Germinal center (tissue), 1 donor: ENCODE results near the gene GATA5.

ENCODE experiments used
- DNase-seq: peaks from one replicate; pipeline ENCODE4 v3.0.0; 2012; ENCODE audit warnings: mixed read lengths, low spot score

Gene GATA5

GRCh38 chr20:62472138-62472940 is 3.5 kb downstream of the GATA5 start:
- DNase-seq = no peak

- no peak for DNase-seq
Measured at GRCh38 chr20:62470459-62470858, 5.3 kb downstream of the GATA5 start.

- DNase-seq = no peak
Measured at GRCh38 chr20:62470001-62470400, 5.8 kb downstream of the GATA5 start.

GRCh38 chr20:62469352-62469751 is 6.4 kb downstream of the GATA5 start:
- no peak for DNase-seq

- DNase-seq = no peak
Measured at GRCh38 chr20:62466806-62467537, 8.8 kb downstream of the GATA5 start.

- no peak for DNase-seq
Measured at GRCh38 chr20:62466072-62466760, 9.6 kb downstream of the GATA5 start.

- DNase-seq = no peak
Measured at GRCh38 chr20:62464990-62465389, 10.8 kb downstream of the GATA5 start.

- no peak for DNase-seq
Measured at GRCh38 chr20:62464425-62464770, 11.4 kb downstream of the GATA5 start.

- DNase-seq = no peak
Measured at GRCh38 chr20:62463651-62464424, 12.0 kb downstream of the GATA5 start.

GRCh38 chr20:62462976-62463592 is 12.7 kb downstream of the GATA5 start:
- no peak for DNase-seq

GRCh38 chr20:62461834-62462233 is 14.0 kb downstream of the GATA5 start:
- no peak for DNase-seq

GRCh38 chr20:62461157-62461556 is 14.6 kb downstream of the GATA5 start:
- no peak for DNase-seq

- DNase-seq = no peak
Measured at GRCh38 chr20:62460678-62461077, 15.1 kb downstream of the GATA5 start.

GRCh38 chr20:62459488-62459887 is 16.3 kb downstream of the GATA5 start:
- no peak for DNase-seq

- DNase-seq = no peak
Measured at GRCh38 chr20:62458275-62459251, 17.2 kb downstream of the GATA5 start.

- DNase-seq = no peak
Measured at GRCh38 chr20:62457831-62458230, 18.0 kb downstream of the GATA5 start.

GRCh38 chr20:62457098-62457497 is 18.7 kb downstream of the GATA5 start:
- no peak for DNase-seq

- DNase-seq = no peak
Measured at GRCh38 chr20:62455929-62456328, 19.9 kb downstream of the GATA5 start.

GRCh38 chr20:62454904-62455636 is 20.7 kb downstream of the GATA5 start:
- no peak for DNase-seq
